Stimulated activated CD8-positive, alpha-beta memory T cell treated with anti-CD3 and anti-CD28 coated beads, Interleukin-7, amount 100 ng/mL, for 48 hours (primary cell): ENCODE measurements around the gene TTC9.

Experiments used
- DNase-seq, 2 donors: peaks; one replicate each; pipeline ENCODE4 v3.0.0-alpha.2; 2020; ENCODE audit warnings: low read depth in 1 of 2; ENCODE audit errors: extremely low read depth in 1 of 2

Gene TTC9

DNA sequence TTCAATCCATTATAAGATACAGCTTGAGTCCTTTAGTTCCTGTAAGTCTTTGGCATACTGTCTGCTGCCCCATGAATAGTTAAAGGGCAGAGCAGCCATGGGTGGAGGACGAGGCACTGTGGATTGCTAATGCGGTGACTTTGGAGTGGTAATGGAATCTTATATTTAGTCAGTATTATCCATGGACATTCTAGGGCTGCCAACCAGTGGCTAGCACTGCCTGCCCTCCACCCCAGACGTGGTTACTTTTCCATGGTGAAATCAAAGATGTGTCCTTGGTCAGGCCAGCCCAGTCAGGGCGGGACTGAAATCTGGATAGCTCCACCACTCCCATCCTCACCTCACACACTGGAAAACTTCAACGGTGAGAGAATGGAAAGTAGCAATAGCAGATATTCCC, 2.3 kb downstream of the TTC9 start:
- no peak for DNase-seq

DNA sequence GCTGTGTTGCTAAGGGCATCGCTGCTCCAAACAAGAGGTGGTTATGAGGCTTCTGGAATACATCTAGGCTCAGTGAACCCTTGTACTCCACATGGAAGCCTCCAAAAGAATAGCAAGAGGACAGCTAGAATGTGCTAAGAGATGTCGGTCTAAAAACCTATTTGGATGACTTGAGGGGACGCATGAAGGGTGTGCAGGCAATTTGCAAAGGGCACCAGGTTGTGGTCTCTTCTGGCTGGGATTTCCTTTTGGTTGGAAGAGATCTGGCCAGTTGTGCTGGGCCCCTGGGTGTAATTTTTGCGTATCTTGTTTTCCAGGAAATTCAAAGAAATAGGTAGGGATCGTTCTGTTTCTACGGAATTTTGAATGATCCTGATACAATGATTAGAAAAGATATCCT, 4.2 kb downstream of the TTC9 start:
- DNase-seq = no peak

DNA sequence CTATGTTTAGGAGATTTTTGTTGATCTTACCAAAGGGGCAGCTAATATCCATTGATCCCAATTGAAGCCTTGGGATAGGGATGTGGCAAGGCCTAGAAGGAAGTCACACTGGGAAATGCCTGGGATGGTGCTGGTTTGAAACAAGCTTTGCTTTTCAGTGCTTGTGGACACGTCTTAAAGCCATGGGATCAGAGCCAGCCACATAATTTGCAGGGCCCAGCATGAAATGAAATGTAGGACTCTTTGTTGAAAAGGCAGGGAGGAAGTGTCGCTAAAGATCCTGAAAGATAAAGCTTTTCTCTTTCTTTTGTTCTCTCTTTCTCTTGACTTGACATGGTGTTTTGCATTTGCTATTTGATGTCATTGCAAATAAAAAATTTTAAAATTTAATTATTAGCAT, 5.0 kb downstream of the TTC9 start:
- DNase-seq = no peak

DNA sequence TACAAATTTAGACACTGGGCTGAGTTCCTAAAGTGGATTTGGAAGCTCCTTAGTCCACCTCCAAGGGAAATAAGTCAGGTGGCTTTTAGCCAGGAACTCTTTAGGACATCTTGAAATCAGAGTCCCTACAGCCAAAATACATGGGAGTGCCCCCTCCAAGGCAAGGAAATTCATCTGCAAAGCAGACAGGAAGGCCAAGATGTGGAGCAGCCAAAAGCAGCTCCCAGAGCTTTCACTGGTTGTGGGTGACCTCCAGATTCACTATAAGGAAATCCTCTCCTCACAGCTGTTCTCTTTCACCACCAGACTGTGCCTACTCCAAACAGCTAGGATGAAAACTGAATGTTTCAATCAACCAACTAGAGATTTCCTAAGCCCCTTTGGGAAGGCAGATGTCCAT, 6.6 kb downstream of the TTC9 start:
- no peak for DNase-seq

DNA sequence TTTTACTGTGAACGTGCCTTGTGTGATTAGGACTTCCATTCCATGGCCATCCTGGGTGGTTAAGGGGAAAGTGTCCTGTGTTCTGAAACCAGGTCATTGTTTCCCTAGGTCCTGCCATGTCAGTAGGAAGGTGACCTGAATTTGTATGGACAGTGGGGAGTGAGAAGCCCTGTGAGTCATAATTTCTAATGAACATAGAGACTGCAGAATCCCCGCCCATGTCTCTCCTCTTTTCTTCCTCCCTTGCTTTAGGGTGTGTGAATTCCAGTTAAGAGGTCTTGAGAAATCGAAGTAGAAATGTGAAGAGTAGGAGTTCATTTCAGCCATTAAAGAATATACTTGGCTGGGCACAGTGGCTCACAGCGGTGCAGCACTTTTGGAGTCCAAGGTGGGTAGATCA, 8.1 kb downstream of the TTC9 start:
- no peak for DNase-seq

DNA sequence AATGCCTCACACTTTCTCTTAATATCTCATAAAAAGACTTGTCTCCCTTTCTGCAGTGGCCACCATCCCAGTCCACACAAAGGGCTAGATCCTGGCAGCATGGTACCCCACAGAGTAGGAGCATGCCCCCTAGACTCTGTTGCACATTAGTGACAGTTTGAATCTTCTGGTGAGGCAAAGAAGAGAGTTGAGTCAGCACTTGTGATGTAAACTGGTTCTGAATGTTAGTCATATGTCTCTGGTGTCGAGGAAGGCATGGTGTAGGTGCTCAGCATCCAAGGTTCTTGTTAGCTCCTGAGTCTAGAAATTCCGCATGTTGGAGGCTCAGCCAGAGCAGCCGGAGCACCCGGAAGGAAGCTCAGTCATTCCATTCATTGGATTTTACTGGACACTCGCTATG, 9.8 kb downstream of the TTC9 start:
- no peak for DNase-seq

DNA sequence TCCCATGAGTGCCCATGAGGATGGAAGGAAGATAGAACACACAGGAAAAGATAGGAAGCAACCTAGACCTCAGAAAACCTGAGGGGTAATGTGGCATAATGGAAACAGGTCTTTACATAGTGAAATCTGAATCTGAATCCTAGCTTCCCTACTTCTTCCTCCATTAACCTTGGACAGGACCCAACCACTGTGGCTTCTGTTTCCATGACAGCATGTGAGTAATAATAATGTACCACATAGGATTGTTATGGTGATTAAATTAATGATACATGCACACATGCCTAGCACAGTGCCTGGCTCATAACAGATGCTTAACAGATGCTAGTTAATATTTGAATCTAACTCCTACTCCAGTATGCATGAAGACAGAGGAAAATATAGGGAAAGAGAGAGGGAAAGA, 11.2 kb downstream of the TTC9 start:
- no peak for DNase-seq

DNA sequence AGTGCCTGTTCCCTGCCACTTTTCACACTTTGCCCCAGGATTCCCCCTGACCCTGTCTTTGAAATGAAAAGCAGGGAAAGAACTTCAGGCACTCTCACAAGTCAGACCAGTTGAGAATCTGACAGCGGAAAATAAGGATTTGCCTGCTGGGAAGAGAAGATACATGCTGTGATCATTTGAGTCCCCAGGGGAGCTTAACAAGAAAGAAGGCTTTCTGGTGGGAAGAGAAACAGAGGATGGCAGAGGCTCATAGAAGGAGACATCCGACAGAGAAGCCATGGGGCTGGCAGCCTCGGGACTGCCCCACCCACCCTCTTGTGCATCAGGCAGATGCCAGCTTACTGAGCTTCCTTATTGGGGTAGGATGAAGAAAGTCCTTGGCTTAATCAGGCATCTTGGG, 11.9 kb downstream of the TTC9 start:
- DNase-seq = no peak

DNA sequence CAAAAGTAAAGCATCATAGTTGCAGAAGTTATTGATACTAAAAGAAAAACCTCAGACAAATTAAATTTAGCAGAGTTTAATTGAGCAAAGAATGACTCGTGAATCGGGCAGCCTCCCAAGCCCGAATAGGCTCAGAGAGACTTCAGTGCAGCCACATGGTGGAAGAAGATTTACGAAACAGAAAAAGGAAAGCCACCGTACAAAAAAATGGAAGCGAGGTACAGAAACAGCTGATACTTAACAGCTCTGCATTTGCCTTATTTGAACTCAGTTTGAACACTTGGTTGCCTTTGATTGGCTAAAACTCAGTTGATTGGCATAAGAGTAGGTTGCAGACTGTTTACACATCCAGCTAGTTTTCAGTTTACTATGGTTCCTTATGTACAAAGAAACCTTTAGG, 12.9 kb downstream of the TTC9 start:
- DNase-seq = no peak

DNA sequence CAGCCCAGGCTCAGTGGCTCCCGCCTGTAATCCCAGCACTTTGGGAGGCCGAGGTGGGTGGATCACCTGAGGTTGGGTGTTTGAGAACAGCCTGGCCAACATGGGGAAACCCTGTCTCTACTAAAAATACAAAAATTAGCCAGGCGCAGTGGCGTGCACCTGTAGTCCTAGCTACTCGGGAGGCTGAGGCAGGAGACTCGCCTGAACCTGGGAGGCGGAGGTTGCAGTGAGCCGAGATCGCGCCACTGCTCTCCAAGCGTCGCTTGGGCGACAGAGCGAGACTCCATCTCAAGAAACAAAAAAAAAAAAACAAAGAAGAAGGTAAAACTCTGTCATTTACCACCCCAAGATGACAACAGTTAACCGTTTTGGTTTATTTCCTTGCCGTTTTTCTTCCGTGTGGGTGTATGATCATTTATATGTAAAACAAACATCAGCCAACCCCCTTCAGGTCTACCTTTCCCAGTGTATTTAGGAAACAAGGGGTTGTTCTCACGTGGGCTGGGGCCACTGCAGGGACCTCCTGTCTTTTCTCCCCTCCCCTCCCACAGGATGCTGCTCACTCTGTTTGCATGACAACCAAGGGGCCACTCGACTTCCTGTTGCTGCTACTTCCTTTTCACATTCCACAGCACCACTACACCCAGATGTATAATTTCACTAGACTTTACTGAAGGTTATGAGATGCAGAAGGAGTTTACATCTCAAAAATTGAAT, 13.6 kb downstream of the TTC9 start:
- peak; percentile 38 to 75 for DNase-seq

DNA sequence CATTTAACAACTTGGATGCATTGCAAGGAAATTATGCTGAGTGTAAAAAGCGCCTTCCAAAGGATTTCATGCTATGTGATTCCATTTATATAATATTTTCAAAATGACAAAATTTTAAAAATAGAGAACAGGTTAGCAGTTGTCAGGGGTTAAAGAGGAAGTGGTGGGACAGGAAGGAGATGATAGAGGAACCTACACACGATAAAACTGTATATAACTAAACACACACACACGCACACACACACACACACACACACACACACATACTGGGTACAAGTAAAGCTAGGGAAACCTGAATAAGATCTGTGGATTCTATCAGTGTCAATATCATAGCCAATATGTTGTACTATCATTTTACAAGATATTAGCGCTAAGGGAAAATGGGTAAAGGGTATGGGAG, 17.2 kb downstream of the TTC9 start:
- no peak for DNase-seq

DNA sequence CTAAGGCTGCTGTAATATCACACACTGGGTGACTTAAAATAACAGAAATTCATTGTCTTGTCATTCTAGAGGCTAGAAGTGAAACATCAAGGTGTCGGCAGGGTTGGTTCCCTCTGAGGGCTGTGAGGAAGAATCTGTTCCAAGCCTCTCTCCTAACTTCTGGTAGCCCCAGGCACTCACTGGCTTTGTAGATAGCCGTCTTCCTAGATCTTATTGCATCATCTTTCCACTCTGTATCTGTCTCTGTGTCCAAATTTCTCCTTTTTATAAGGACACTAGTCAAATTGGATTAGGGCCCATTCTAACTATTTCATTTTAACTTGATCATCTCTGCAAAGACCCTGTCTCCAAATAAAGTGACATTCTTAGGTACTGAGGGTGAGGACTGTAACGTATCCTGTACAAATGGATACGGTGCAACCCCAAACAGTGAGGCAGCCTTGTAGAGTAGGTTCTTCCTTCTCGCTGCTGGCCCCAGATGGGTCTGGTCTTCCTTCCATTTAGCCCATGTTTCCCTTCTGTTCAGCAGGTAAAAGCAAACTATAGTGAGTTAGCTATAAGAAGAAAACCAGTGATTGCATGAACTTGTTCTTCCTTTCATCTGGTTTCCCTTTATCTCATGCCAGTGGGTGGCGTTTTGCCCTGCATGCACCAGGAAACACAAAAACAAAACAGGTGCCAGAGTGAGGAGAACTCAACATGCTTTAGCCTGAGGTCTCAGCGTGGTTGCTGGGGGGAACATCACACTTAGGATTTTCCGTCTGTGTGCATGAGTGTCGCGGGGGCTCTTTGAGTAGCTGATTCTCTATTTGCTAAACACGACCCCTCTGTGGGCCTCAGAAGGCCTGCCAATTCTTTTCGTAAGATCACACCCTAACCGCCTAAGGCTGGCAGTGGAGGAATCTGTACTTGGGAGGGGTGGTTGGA, 19.5 kb downstream of the TTC9 start:
- DNase-seq = peak in 1 of 2 donors; percentile 19

DNA sequence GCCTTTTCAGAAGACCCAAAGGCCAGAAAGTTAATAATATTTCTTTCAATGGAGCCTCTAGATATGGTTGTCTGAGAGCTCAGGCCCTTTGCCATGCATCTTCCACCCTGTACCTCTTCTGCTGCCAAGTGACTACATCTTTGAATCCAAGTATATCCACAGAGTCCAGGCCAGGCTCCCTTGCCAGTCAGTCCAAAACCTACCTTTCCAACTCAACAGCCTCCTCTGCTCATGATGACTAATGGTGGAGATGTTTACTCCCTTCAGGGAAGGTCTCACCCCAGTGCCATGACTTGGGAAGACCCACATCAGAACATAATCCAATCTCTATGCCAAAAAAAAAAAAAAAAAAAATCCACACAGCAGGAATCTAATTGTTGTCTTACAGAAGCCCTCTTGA, 20.4 kb downstream of the TTC9 start:
- DNase-seq = no peak

DNA sequence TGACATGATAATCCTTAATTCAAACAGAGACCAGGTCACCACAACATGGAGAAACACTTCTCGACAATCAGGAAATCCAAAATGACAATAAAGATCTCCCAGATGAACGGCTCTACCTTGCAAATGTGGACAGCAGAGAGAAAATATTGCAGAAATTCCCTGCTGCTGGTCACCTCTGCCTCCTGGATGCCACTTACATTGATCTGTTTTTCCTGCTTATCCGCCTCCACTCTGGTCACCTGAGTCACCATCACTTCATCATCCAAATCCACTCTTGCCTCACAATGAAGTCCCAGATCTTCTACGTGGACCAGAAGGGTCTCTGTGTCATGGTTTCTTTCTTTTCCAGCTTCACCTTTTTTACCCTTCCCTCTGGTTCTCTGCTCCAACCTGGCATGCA, 21.1 kb downstream of the TTC9 start:
- DNase-seq = no peak

DNA sequence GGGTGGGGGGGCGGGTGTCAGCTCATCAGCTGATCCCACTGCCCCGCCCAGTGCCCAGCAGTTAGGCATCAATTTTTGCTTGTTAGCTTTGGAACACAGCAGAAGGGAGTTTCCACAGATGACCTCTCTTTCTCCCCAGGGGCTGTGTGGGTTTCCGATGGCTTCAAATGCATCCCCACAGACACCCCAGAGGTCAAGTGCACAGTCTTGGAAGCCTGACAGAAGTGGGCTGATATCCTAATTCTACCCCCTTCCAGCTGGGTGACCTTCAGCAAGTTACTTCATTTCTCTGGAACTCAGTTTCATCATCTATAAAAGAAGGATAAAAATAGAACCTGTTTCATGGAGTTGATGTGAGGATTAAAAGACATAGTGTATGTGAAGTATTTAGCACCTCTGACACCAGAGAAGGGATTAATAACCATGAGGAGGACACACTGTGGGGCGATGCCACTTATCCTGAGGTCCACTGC, 22.0 kb downstream of the TTC9 start:
- DNase-seq = no peak

DNA sequence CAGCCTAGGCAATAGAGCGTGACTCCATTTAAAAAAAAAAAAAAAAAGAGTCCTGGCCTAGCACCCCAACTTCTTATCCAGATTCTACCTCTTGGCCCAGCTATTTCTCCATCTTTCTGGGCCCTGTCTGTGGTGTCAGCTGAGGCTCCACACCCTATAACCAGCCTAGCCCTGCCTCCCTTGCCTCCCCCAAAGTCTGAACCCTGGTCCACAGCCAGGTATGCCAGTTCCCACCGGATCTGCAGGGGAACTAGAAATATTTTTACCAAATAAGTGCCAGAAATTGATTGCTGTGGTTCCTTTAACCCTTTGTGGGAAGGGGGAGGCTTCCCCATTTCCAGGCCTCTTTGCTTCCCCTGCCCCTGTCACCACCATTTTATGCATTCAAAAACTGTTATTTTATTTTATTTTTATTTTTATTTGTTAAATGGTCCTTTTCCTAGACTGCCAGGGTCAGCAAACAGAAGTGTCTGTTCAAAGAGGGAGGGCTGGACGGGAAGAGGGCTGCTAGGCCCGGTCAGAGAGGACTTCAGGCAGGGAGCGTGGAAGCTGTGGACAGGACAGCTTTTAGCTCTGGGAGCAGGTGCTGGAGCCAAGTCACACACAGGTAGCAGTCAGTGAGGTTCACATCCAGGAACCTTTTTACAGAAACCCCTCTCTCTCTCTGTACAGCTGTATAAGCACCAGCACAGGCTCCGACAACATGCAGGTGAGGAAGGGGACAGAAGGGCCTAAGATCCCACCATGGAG, 23.2 kb downstream of the TTC9 start:
- DNase-seq = no peak

DNA sequence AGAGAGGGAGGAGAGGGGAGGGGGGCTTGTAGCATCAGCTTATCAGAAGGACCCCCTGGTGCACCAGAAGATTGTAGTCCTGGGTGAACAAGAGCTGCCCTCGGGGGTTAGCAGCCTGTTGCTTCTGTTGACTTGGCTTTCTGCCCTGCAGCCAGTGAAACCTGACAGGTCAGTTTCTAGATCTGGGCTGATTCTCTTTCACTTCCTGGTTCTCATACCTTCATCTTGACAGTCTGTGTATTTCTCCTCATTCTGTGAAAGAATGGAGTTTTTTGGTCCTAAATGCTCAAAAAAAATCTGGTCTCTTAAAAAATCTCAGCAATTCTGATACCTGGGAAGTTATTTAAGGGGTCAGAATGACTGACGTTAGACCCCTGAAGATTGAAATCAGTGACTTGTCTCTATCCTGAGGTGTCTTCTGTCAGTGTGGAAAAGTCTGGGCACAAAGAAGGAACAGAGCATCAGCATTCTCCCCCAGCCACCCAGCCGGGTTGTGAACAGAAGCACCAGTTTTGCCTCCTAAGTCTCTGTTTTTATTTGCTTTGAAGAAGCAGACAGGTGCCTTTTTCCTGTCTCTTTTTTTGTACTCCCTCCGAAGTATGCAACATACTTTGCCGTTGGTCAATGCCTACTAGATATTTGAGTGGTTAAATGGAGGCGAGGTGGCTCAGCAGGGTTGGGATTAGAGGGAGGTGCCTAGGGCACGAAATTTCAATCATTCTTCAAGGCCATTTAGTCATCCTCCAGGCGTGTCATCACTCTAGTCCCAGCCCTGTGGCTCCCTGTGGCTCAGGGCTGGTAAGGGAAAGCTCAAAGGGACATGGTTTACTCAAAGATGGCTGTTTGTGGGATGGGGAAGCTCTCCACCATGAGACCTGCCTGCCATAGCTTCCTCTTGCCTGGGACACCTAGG, 24.0 kb downstream of the TTC9 start:
- no peak for DNase-seq

DNA sequence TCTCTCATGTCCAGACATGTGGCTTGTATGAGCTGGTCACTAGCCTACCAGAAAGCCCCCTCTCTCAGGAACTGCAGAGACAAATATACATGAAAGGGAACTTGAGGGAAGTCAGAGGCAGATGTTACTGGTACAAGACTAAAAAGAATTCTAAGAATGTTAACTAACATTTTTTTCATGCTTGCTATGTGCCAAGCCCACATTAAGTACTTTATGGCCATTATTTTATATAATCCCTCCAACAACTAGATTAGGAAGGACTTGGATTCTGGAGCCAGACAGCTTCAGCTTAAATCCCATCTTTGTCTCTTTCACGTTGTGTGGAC, 24.6 kb downstream of the TTC9 start:
- no peak for DNase-seq

DNA sequence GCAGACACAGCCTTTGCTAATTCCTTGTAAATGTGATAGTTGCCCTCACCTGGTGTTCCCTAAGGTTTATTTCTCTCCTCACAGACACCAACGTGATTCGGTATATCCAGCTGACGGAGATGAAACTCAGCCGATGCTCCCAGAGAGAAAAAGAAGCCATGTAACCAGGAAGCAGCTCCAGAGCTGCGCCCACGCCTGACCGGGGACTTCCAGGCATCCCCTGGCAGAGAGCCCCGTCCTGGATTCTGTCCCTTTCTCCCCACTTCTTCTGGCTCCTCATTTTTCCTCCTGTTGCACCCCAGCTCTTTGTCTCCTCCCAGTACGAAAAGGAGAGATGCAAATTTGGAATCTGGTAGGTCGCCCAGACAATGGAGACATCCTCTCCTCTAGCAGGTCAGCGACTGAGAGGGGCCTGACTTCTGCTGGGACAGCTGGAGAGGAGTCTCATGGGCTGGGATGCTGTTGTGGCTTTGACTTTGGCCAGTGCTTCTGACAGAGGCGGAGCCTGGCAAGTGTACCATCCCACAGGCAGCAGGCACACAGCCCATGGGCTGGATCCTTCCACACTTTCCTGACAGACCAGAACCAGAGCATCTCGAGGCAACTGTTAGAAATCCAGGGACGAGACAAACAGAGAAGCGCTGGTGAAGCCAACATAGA, 29.4 kb downstream of the TTC9 start:
- no peak for DNase-seq
